ENCODE measurements around the gene PNKP. TPM values are rescaled to one million over a fixed set of nuclear protein-coding genes. Genes with fewer than 3 reads are reported as not detected.
"Not testable (repeated sequence)": the region's sequence is repeated elsewhere in the genome, so short reads cannot be mapped to it uniquely, and the experiment has no call there.

The PNKP gene
- polyA plus RNA-seq, 1 donor from 2014 or later: 56.3 TPM

GRCh38 chr19:49823472-49823871, 43.9 kb downstream of the PNKP start:
- H3K9me3 Mint-ChIP-seq: no peaks in the 10 kb centered on the region
- H3K27ac Mint-ChIP-seq: peak overlapping the region in 2 of 3 donors; percentile 23 to 60
- H3K27me3 Mint-ChIP-seq: no peaks in the 10 kb centered on the region
- peaks cover 5% of the 10 kb centered on the region for H3K36me3 Mint-ChIP-seq
- peak overlapping the region; percentile 16 to 60 (median 31) for H3K4me3 Mint-ChIP-seq
- peaks cover 20 to 30% (median 23%) of the 10 kb centered on the region in 3 donors for H3K4me1 Mint-ChIP-seq

- Mint-ChIP-seq H3K27me3 (no peaks in the 10 kb centered on the region), H3K27ac (peak overlapping the region in 2 of 3 donors; percentile 19 to 61), H3K4me1 (peaks cover 21 to 31% (median 27%) of the 10 kb centered on the region in 3 donors), H3K9me3 (no peaks in the 10 kb centered on the region), H3K4me3 (peak overlapping the region; percentile 5 to 99 (median 58)), H3K36me3 (peaks cover 5% of the 10 kb centered on the region)
Observed at GRCh38 chr19:49820125-49820524, 47.3 kb downstream of the PNKP start.

- not testable (repeated sequence) for H3K27me3 Mint-ChIP-seq, H3K9me3 Mint-ChIP-seq
- peaks cover 24 to 33% (median 27%) of the 10 kb centered on the region in 3 donors for H3K4me1 Mint-ChIP-seq
Observed at GRCh38 chr19:49819452-49820115, 47.8 kb downstream of the PNKP start.

GRCh38 chr19:49818649-49819370, 48.6 kb downstream of the PNKP start:
- Mint-ChIP-seq H3K4me3 (peak overlapping the region; percentile 95 to 99 (median 99)), H3K4me1 (peaks cover 21 to 34% (median 22%) of the 10 kb centered on the region in 3 donors), H3K27ac (peak overlapping the region; percentile 99 to 100 (median 99)), H3K27me3 (no peaks in the 10 kb centered on the region), H3K36me3 (peaks cover 5% of the 10 kb centered on the region), H3K9me3 (no peaks in the 10 kb centered on the region)

More at GRCh38 chr19:49819452-49820115, 47.8 kb downstream of the PNKP start:
- peak overlapping the region; percentile 95 to 99 (median 99) for H3K4me3 Mint-ChIP-seq
- peak overlapping the region; percentile 19 to 99 (median 90) for H3K27ac Mint-ChIP-seq
- H3K36me3 Mint-ChIP-seq: not testable (repeated sequence)

GRCh38 chr19:49817964-49818648, 49.3 kb downstream of the PNKP start, which contains the start of gene MED25:
Gene MED25, plus strand, starts transcription at chr19:49818289. Its CDS starts 53 bp downstream, at chr19:49818342.
- Mint-ChIP-seq H3K27me3 (no peaks in the 10 kb centered on the region), H3K27ac (peak within 1 kb of the TSS; percentile 99 to 100 (median 99)), H3K4me1 (peaks cover 17 to 27% (median 19%) of the 10 kb centered on the region in 3 donors), H3K36me3 (peaks cover 5% of the 10 kb centered on the region), H3K9me3 (no peaks in the 10 kb centered on the region), H3K4me3 (peak within 1 kb of the TSS; percentile 95 to 99 (median 99))

- Mint-ChIP-seq H3K27ac (peak overlapping the region; percentile 84 to 99 (median 99)), H3K4me1 (peaks cover 22 to 30% (median 22%) of the 10 kb centered on the region in 3 donors), H3K4me3 (no peak overlapping the region), H3K9me3 (no peaks in the 10 kb centered on the region), H3K27me3 (no peaks in the 10 kb centered on the region), H3K36me3 (peaks cover 5% of the 10 kb centered on the region)
Observed at GRCh38 chr19:49816590-49816989, 50.8 kb downstream of the PNKP start.

- Mint-ChIP-seq H3K27me3 (no peaks in the 10 kb centered on the region), H3K36me3 (peaks cover 2% of the 10 kb centered on the region), H3K27ac (peak overlapping the region; percentile 90 to 100 (median 97)), H3K4me1 (peaks cover 17 to 23% (median 22%) of the 10 kb centered on the region in 3 donors), H3K9me3 (no peaks in the 10 kb centered on the region), H3K4me3 (peak overlapping the region in 3 of 4 donors; percentile 21 to 58 (median 39))
Observed at GRCh38 chr19:49814010-49814409, 53.4 kb downstream of the PNKP start.

GRCh38 chr19:49812997-49813861, 54.1 kb downstream of the PNKP start, which contains the start of gene FUZ:
Gene FUZ, minus strand, starts transcription at chr19:49813292. Its CDS starts 186 bp downstream, at chr19:49813106.
- Mint-ChIP-seq H3K4me3 (peak within 1 kb of the TSS; percentile 91 to 99 (median 96)), H3K27me3 (no peaks in the 10 kb centered on the region), H3K36me3 (peaks cover 2% of the 10 kb centered on the region), H3K4me1 (peaks cover 15 to 23% (median 22%) of the 10 kb centered on the region in 3 donors), H3K9me3 (no peaks in the 10 kb centered on the region), H3K27ac (peak within 1 kb of the TSS; percentile 97 to 100 (median 100))

- peak overlapping the region; percentile 97 to 100 (median 100) for H3K27ac Mint-ChIP-seq
Observed at GRCh38 chr19:49812452-49812996, 54.9 kb downstream of the PNKP start.

GRCh38 chr19:49811328-49811727, 56.0 kb downstream of the PNKP start:
- H3K27me3 Mint-ChIP-seq: no peaks in the 10 kb centered on the region
- peak overlapping the region in 2 of 4 donors; percentile 58 to 91 for H3K4me3 Mint-ChIP-seq
- H3K4me1 Mint-ChIP-seq: peaks cover 14 to 29% (median 25%) of the 10 kb centered on the region in 3 donors
- no peaks in the 10 kb centered on the region for H3K9me3 Mint-ChIP-seq
- H3K36me3 Mint-ChIP-seq: peaks cover 2% of the 10 kb centered on the region
- H3K27ac Mint-ChIP-seq: peak overlapping the region; percentile 23 to 97 (median 89)

More at GRCh38 chr19:49812452-49812996, 54.9 kb downstream of the PNKP start:
- no peaks in the 10 kb centered on the region for H3K9me3 Mint-ChIP-seq
- peaks cover 15 to 29% (median 26%) of the 10 kb centered on the region in 3 donors for H3K4me1 Mint-ChIP-seq
- peaks cover 2% of the 10 kb centered on the region for H3K36me3 Mint-ChIP-seq
- no peaks in the 10 kb centered on the region for H3K27me3 Mint-ChIP-seq
- peak overlapping the region; percentile 91 to 99 (median 96) for H3K4me3 Mint-ChIP-seq

Other genes starting within 250 kb of the PNKP start
- gene RRAS, start 227.4 kb downstream of the PNKP start, polyA plus RNA-seq: 18.4 TPM
- gene SCAF1, start 225.4 kb downstream of the PNKP start, polyA plus RNA-seq: 3.4 TPM
- 66.0 TPM for gene IRF3, start 201.7 kb downstream of the PNKP start, polyA plus RNA-seq
- gene BCL2L12, start 201.6 kb downstream of the PNKP start, polyA plus RNA-seq: 16.8 TPM
- gene PRMT1, start 190.3 kb downstream of the PNKP start, polyA plus RNA-seq: 187 TPM
- gene ADM5, start 178.0 kb downstream of the PNKP start, polyA plus RNA-seq: 0.65 TPM
- gene CPT1C, start 176.5 kb downstream of the PNKP start, polyA plus RNA-seq: not detected
- gene TSKS, start 104.3 kb downstream of the PNKP start, polyA plus RNA-seq: 0.15 TPM
- gene AP2A1, start 100.6 kb downstream of the PNKP start, polyA plus RNA-seq: 6.5 TPM
- 6.6 TPM for gene FUZ, start 54.3 kb downstream of the PNKP start, polyA plus RNA-seq
- gene MED25, start 49.3 kb downstream of the PNKP start, polyA plus RNA-seq: 54.7 TPM
- 45.0 TPM for gene PTOV1, start 16.4 kb downstream of the PNKP start, polyA plus RNA-seq
- gene AKT1S1, start 9.8 kb upstream of the PNKP start, polyA plus RNA-seq: 5.0 TPM
- 19.1 TPM for gene TBC1D17, start 10.1 kb upstream of the PNKP start, polyA plus RNA-seq
- gene IL4I1, start 29.3 kb upstream of the PNKP start, polyA plus RNA-seq: 0.39 TPM
- gene ATF5, start 61.6 kb upstream of the PNKP start, polyA plus RNA-seq: 3.4 TPM
- 62.9 TPM for gene NUP62, start 61.9 kb upstream of the PNKP start, polyA plus RNA-seq
- gene SIGLEC11, start 93.6 kb upstream of the PNKP start, polyA plus RNA-seq: not detected
- gene VRK3, start 157.8 kb upstream of the PNKP start, polyA plus RNA-seq: 87.5 TPM
- 4.9 TPM for gene ZNF473, start 158.4 kb upstream of the PNKP start, polyA plus RNA-seq